GM18519 (cell line): ENCODE results near the gene RAC2.

ENCODE experiments used
- ATAC-seq: cut with Tn5 transposase; IDR thresholded peaks from one replicate; pipeline ENCODE4 v1.9.1; 2021; ENCODE audit warnings: mild to moderate bottlenecking, moderate library complexity; ENCODE audit not compliant: unreplicated experiment, low FRiP score

Gene RAC2

GRCh38 chr22:37193629-37194191, 50.4 kb downstream of the RAC2 start:
- no peak for ATAC-seq

GRCh38 chr22:37192741-37193140, 51.3 kb downstream of the RAC2 start:
- ATAC-seq = no peak

- no peak for ATAC-seq
Measured at GRCh38 chr22:37192204-37192603, 51.9 kb downstream of the RAC2 start.

- no peak for ATAC-seq
Measured at GRCh38 chr22:37190262-37190780, 53.7 kb downstream of the RAC2 start.

GRCh38 chr22:37188901-37189466, 55.1 kb downstream of the RAC2 start:
- ATAC-seq = no peak

GRCh38 chr22:37187891-37188761, 55.9 kb downstream of the RAC2 start, which contains the start of gene C1QTNF6:
Gene C1QTNF6 (minus strand): TSS chr22:37188247. CDS start chr22:37188213, 34 bp downstream.
- no peak for ATAC-seq

- ATAC-seq = no peak
Measured at GRCh38 chr22:37187552-37187890, 56.5 kb downstream of the RAC2 start.

GRCh38 chr22:37186997-37187522, 57.0 kb downstream of the RAC2 start:
- no peak for ATAC-seq

GRCh38 chr22:37186228-37186996, 57.7 kb downstream of the RAC2 start:
- no peak for ATAC-seq

GRCh38 chr22:37185646-37186227, 58.3 kb downstream of the RAC2 start:
- no peak for ATAC-seq

- no peak for ATAC-seq
Measured at GRCh38 chr22:37184816-37185541, 59.1 kb downstream of the RAC2 start.

GRCh38 chr22:37184380-37184755, 59.7 kb downstream of the RAC2 start:
- no peak for ATAC-seq

- ATAC-seq = no peak
Measured at GRCh38 chr22:37183432-37184379, 60.4 kb downstream of the RAC2 start.

GRCh38 chr22:37182949-37183245, 61.2 kb downstream of the RAC2 start:
- no peak for ATAC-seq

GRCh38 chr22:37182101-37182948, 61.7 kb downstream of the RAC2 start:
- ATAC-seq = no peak

- ATAC-seq = no peak
Measured at GRCh38 chr22:37181681-37182080, 62.4 kb downstream of the RAC2 start.

- no peak for ATAC-seq
Measured at GRCh38 chr22:37180531-37181231, 63.4 kb downstream of the RAC2 start.
